GM13976 (cell line): Measurements from ENCODE around the gene SSRP1.

ENCODE experiments used
- DNase-seq: peaks from one replicate; pipeline ENCODE4 v3.0.0; 2012; ENCODE audit warnings: low spot score
- in situ Hi-C: fragments of 300-500 bp; cut with MboI; formaldehyde crosslinking; loops from one replicate; pipeline ENCODE4 v1.12.0; 2022; ENCODE audit warnings: low sequenced_read_pairs, mixed read lengths, inconsistent platforms; ENCODE audit not compliant: unreplicated experiment
- TF ChIP-seq, protein P1 (sequence below): IDR thresholded peaks from 2 replicates; pipeline ENCODE4 v1.5.1; 2012; ENCODE audit warnings: borderline replicate concordance, mild to moderate bottlenecking; ENCODE audit not compliant: insufficient read depth; ENCODE audit errors: extremely low read depth, missing control alignments, control extremely low read depth

The SSRP1 gene

DNA sequence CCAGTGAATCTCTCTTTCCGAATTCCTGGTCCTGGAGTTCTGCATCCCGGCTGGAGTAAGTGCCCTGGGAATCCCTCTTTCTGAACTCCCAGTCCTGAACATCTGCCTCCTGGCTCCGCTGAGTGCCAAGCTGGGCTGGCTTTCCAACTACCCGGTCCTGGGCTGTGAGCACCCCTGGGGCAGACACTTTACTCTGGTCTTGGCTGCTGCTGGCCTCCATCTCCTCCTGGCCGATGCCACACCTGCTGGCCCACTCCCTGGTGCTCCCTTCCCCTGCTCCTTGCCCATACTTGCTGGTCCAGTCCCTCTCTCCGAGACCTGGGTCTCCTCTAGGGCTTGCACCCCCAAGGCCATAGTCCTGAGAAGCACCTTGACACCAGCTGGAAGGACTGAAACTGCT is 25.6 kb downstream of the SSRP1 start:
- TF ChIP-seq, protein P1, sequence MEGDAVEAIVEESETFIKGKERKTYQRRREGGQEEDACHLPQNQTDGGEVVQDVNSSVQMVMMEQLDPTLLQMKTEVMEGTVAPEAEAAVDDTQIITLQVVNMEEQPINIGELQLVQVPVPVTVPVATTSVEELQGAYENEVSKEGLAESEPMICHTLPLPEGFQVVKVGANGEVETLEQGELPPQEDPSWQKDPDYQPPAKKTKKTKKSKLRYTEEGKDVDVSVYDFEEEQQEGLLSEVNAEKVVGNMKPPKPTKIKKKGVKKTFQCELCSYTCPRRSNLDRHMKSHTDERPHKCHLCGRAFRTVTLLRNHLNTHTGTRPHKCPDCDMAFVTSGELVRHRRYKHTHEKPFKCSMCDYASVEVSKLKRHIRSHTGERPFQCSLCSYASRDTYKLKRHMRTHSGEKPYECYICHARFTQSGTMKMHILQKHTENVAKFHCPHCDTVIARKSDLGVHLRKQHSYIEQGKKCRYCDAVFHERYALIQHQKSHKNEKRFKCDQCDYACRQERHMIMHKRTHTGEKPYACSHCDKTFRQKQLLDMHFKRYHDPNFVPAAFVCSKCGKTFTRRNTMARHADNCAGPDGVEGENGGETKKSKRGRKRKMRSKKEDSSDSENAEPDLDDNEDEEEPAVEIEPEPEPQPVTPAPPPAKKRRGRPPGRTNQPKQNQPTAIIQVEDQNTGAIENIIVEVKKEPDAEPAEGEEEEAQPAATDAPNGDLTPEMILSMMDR = no peak
- no peak for DNase-seq
- in situ Hi-C loops = no loop called here

DNA sequence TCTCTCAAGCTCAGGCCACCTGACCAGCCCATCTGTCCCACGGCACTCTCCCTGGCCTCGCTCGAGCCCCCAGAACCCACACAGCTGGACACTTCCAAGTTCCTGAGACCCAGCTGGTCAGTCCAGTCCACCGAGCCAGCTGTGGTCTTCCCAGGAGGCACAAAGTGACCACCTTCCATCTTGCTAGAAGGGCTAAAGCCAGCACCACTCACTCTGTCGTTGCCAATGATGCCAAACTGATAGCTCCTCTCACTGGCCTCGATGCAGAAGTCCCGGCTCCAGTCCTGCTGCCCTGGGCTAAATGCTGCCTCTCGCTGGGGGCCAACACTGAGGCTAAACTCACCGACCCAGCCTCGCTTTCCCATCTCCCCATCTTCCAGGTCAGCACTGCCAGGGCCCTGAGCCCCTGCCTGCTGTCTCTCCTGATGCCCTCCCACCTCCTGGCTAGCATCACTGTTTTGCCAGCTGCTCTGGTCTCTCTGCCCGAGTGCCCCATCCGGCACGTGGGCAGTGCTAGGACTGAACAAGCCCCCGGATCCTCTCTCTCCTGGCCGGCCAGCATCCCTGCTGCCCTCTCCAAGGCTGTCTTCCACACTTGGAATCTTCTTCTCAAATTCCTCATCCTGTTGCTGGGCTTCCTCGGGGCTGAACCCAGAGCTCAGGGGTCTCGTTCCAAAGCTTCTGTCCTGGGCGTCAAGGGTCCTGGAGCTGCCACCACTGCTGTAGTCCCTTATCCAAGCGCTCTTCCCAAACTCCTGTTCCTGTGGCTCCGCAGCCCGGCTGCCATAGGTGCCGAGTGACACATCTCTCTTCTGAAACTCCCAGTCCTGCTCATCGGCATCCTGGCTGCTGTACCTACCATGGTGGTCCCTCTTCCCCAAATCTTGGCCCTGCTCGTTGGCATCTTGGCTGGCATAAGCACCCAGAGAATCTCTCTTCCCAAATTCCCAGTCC is 26.3 kb downstream of the SSRP1 start:
- TF ChIP-seq, protein P1 = no peak
- DNase-seq = no peak
- in situ Hi-C loops = no loop called here

DNA sequence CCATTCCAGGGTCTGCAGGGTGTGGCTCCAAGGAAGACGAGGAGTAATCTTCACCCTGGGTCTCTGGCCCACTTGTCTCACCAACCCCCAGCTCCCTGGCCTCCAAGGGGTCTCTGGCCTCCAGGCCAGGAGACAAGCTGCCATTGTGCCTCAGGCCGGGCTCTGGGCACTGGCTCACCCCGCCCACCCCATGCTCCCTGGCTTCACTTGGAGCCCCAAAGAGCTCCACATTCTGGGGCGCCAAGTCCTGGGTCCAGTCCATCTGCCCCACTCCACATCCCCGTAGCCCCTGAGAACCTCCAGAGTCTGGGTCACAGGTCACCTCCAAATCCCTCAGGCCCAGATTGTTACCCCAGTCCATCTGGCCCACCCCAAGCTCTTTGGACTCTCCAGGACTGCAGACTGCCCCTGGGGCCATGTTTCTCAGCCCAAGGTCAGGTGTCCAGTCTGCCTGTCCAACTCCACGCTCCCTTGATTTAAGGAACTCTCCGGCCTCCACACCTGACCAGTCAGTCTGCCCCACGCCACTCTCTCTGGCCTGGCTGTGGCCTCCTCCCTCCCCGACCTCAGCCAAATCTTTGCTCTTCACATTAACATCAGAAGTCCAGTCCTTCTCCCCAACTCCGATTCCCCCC is 27.1 kb downstream of the SSRP1 start:
- TF ChIP-seq, protein P1 = no peak
- in situ Hi-C loops = no loop called here
- no peak for DNase-seq

DNA sequence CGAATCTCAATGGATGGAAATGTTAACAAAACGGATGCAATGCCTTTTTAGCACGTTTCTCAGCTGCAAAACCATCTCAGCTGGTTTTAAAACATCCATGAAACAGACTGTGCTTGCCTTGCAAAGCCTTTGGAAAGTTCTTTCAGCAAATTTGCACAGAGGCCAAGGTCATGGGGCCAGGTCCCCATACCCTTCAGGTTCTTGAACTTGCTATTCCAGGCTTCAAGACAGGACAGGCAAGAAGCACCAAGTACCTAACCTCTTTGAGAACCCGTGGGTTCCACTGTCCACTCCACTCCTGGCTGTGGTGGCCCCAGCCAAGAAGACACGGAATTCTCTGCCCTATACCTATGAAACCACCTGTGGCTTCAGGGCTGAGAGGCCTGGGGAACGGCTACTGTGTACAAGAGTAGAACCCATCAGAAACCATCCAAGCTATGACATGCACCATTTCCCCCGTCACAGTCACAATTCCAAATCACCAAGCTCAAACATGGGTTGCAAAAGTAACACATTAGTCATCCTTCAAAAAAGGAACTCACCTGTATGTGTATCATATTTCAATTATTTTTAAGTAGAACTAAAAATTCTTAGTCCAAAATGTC is 27.9 kb downstream of the SSRP1 start:
- in situ Hi-C loops = no loop called here
- no peak for DNase-seq
- TF ChIP-seq, protein P1 = no peak

DNA sequence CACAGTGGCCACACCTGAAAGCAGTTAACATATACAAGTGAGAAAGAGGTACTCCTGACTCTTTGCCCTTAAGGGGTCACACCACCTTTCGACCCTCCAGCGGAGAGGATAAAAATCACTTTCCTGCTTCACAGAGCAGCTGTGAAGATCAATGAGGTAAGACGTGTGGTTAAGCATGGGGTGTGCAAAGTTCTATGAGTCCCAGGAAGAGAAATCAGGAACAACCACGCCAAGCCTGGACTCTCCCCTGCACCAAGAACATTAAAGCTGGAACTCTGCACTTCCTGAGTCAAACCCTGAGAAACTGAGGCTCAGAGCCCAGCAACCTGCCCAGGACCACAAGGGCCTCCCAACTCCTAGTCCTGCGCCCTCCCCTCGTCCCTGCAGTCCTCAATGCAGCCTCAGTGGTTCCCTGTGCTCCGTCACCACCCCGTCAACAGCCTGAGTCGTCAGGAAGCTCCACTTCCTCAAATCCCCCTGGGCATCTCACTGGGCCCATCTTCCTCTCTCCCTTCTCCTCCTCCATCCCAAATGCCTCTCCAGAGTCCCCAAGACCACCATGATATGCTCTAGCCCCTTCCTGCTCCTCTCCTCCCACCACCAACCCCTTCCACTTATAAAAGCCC is 28.6 kb downstream of the SSRP1 start:
- no peak for DNase-seq
- in situ Hi-C loops = no loop called here
- TF ChIP-seq, protein P1 = no peak

DNA sequence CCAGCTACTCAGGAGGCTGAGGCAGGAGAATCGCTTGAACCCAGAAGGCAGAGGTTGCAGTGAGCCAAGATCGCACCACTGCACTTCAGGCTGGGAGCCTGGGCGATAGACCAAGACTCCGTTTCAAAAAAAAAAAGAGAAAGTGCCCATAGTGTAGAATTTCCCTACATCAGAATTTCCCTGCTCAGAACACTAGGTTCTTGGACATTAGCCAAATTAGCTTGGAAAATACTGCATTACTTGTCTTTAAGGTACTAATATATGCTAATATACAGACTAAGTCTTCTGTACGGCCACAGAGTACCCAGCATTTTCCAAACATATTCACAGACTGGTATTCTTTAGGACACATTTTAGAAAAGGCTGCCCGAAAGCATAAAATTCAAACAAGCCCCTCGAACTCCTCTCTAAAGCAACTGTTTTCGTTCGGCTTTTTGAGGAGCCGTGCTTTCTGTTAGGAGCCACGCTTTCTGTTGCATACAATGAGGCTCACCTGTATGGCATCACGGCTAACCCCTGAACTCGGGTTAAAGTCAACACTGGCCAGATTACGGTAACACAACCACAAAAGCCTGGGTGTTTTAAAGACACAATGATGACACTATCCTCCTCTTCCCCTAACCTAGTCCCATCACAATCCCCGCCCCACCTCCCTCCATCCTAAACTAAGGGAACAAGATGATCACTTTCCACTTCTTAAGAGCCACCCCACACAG is 29.4 kb downstream of the SSRP1 start:
- no peak for DNase-seq
- in situ Hi-C loops = no loop called here

More for the DNA sequence above, 29.4 kb downstream of the SSRP1 start:
- TF ChIP-seq, protein P1 = no peak
